LNCAP (cell line): ENCODE data around the gene WIPF1.

Source experiments
- CTCF ChIP-seq: fragments of 450-650 bp; IDR thresholded peaks from 2 replicates; pipeline ENCODE4 v1.5.1; 2017; ENCODE audit warnings: mild to moderate bottlenecking

Gene WIPF1

GRCh38 chr2:174594456-174594855, 3.1 kb downstream of the WIPF1 start:
- no peak for TF ChIP-seq CTCF

GRCh38 chr2:174593574-174594203, 3.9 kb downstream of the WIPF1 start:
- no peak for TF ChIP-seq CTCF

GRCh38 chr2:174593041-174593440, 4.6 kb downstream of the WIPF1 start:
- TF ChIP-seq CTCF, result no peak

GRCh38 chr2:174591740-174592139, 5.9 kb downstream of the WIPF1 start:
- TF ChIP-seq CTCF, result no peak

GRCh38 chr2:174590928-174591648, 6.5 kb downstream of the WIPF1 start:
- TF ChIP-seq CTCF, result no peak

GRCh38 chr2:174590346-174590745, 7.3 kb downstream of the WIPF1 start:
- no peak for TF ChIP-seq CTCF

GRCh38 chr2:174589334-174589733, 8.3 kb downstream of the WIPF1 start:
- no peak for TF ChIP-seq CTCF

GRCh38 chr2:174588463-174588862, 9.1 kb downstream of the WIPF1 start:
- no peak for TF ChIP-seq CTCF
